Measurements from ENCODE around the gene RUNX1. TPM values are rescaled to one million over a fixed set of nuclear protein-coding genes. Genes with fewer than 3 reads are reported as not detected.

RUNX1 gene
- total and polyA plus RNA-seq, 10 donors, result 4.8 to 70.0 (median 43.6) TPM

DNA sequence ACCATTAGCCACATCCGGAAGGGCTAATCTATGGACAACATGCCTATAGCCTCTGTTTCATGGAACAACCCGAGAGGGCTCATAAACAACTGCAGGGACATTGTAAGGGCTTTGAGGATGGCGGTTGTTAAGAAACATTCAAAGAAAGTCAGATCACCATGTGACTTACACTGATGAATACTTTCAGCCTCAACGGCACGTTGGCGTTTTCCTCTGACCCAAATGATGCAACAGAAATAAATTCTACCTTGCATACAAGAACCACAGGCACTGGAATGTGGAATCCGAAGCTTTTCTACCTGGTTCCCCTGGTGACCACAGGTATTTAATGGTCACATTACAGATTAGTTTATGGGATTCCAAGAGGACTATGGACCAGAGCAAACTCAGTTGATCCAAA lies 273.3 kb downstream of the RUNX1 start:
- no peaks in the 10 kb centered on the region for H3K9me3 ChIP-seq
- TF ChIP-seq POLR2AphosphoS5 (IDR thresholded peaks at IDR 0.05) (no peak), POLR2A (IDR thresholded peaks at IDR 0.05) (no peak)
- TF ChIP-seq, protein P1, sequence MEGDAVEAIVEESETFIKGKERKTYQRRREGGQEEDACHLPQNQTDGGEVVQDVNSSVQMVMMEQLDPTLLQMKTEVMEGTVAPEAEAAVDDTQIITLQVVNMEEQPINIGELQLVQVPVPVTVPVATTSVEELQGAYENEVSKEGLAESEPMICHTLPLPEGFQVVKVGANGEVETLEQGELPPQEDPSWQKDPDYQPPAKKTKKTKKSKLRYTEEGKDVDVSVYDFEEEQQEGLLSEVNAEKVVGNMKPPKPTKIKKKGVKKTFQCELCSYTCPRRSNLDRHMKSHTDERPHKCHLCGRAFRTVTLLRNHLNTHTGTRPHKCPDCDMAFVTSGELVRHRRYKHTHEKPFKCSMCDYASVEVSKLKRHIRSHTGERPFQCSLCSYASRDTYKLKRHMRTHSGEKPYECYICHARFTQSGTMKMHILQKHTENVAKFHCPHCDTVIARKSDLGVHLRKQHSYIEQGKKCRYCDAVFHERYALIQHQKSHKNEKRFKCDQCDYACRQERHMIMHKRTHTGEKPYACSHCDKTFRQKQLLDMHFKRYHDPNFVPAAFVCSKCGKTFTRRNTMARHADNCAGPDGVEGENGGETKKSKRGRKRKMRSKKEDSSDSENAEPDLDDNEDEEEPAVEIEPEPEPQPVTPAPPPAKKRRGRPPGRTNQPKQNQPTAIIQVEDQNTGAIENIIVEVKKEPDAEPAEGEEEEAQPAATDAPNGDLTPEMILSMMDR (IDR thresholded peaks at IDR 0.05 in 8 of 11, conservative IDR thresholded peaks at IDR 0.05 in 3 of 11), result no peak
- WGBS, 5 donors, result 83 to 91% (median 90%) methylated on average over 7 of the region's 7 CpGs
- H3K27ac ChIP-seq, result no peak overlapping the region
- H3K4me1 ChIP-seq, result no peaks in the 10 kb centered on the region
- H3K4me3 ChIP-seq, result no peak overlapping the region
- H3K27me3 ChIP-seq (replicated peaks in 1 of 7), result no peaks in the 10 kb centered on the region
- intact Hi-C loops (cut with DNase I; ENCODE audit: low total_unique reads), result no loop called here
- DNase-seq, result no peak
- H3K36me3 ChIP-seq, result no peaks in the 10 kb centered on the region

DNA sequence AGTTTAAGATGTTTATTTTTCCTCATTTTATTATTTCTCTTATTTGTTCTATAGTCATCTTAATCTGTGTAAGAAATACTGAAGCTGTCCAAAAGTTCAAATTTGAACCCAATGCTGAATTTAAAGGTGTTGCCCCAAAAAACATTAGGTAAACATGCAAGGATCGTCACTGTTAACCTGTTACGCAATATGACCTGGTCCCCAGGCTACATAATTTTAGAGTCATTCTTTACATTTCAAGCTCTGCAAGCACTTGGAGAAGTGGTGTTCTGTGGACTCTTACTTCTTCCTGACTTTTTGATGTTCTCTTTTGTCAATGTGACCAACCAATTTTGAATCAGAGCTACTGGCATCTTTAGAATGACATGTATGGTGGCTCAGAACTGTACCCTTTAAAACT lies 274.4 kb downstream of the RUNX1 start:
- intact Hi-C loops (cut with DNase I; ENCODE audit: low total_unique reads), result no loop called here
- 66 to 84% (median 82%) methylated on average over 2 of the region's 2 CpGs for WGBS, 5 donors

DNA sequence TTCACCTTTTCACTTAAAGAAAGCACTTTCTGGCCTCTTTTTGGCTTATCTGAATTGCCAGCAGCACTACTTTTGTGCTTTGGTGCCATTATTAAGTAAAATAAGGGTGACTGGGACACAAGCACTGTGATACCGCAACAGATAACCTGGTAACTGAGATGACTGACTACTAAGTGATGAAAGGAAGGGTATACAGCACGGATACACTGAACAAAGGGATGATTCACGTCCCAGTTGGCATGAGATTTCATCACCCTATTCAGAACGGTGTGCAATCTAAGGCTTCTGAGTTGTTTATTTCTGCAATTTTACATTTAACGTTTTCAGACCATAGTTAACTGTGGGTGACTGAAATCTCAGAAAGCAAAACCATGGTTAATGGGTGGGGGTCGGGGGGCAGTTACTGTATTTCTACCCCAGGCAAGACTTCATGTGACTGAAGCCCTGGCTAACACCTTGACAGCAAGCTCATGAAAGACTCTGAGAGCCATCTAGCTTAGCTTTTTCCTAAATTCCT lies 277.5 kb downstream of the RUNX1 start:
- no peaks in the 10 kb centered on the region for H3K27me3 ChIP-seq (replicated peaks in 1 of 7)
- intact Hi-C loops (cut with DNase I; ENCODE audit: low total_unique reads), result no loop called here
- no peak overlapping the region for H3K4me3 ChIP-seq

More for the DNA sequence above, 274.4 kb downstream of the RUNX1 start:
- Histone ChIP-seq H3K27me3 (replicated peaks in 1 of 7) (no peaks in the 10 kb centered on the region), H3K9me3 (no peaks in the 10 kb centered on the region), H3K4me3 (no peak overlapping the region), H3K4me1 (no peaks in the 10 kb centered on the region), H3K36me3 (no peaks in the 10 kb centered on the region), H3K27ac (no peak overlapping the region)
- TF ChIP-seq, protein P1 (IDR thresholded peaks at IDR 0.05 in 8 of 11, conservative IDR thresholded peaks at IDR 0.05 in 3 of 11), result no peak
- TF ChIP-seq POLR2A (IDR thresholded peaks at IDR 0.05) (no peak), POLR2AphosphoS5 (IDR thresholded peaks at IDR 0.05) (no peak)
- no peak for DNase-seq

DNA sequence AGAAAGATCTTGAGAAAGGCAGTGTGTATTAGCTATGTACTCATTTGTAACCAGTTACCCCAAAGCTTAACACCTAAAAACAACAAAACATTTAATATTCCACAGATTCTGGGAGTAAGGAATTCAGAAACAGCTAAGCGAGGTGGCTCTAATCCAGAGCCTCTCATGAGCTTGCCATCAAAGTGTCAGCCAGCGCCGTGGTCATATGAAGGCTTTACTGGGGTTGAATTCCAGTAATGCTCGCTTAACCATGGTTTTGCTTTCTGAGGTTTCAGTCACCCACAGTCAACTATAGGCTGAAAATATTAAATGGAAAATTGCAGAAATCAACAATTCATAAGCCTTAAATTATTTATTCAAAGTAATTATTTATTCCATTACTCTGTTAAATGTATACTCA lies 278.5 kb downstream of the RUNX1 start:
- Histone ChIP-seq H3K27me3 (replicated peaks in 1 of 7) (no peaks in the 10 kb centered on the region), H3K9me3 (no peaks in the 10 kb centered on the region), H3K4me1 (no peaks in the 10 kb centered on the region), H3K36me3 (no peaks in the 10 kb centered on the region), H3K27ac (no peak overlapping the region), H3K4me3 (no peak overlapping the region)
- TF ChIP-seq POLR2AphosphoS5 (IDR thresholded peaks at IDR 0.05), result no peak
- no peak for TF ChIP-seq POLR2A (IDR thresholded peaks at IDR 0.05)
- TF ChIP-seq, protein P1 (IDR thresholded peaks at IDR 0.05 in 8 of 11, conservative IDR thresholded peaks at IDR 0.05 in 3 of 11), result no peak
- WGBS, 5 donors, result 64 to 85% (median 76%) methylated on average over 4 of the region's 4 CpGs
- intact Hi-C loops (cut with DNase I; ENCODE audit: low total_unique reads), result no loop called here
- DNase-seq, result no peak

More for the DNA sequence above, 277.5 kb downstream of the RUNX1 start:
- Histone ChIP-seq H3K4me1 (no peaks in the 10 kb centered on the region), H3K9me3 (no peaks in the 10 kb centered on the region), H3K36me3 (no peaks in the 10 kb centered on the region), H3K27ac (no peak overlapping the region)
- DNase-seq, result no peak
- WGBS, 5 donors, result 68 to 84% (median 75%) methylated on average over 6 of the region's 6 CpGs
- TF ChIP-seq, protein P1 (IDR thresholded peaks at IDR 0.05 in 8 of 11, conservative IDR thresholded peaks at IDR 0.05 in 3 of 11), result no peak
- TF ChIP-seq POLR2A (IDR thresholded peaks at IDR 0.05) (no peak), POLR2AphosphoS5 (IDR thresholded peaks at IDR 0.05) (no peak)

Data from spleen (tissue), 11 donors.